GM12801 (cell line): ENCODE results near the gene KLF13.

Source experiments
- TF ChIP-seq, protein P1 (sequence below): IDR thresholded peaks from one replicate; pipeline ENCODE4 v1.5.1; 2011; ENCODE audit warnings: control low read depth; ENCODE audit not compliant: insufficient read length; ENCODE audit errors: extremely low read depth

The KLF13 gene

GRCh38 chr15:31347067-31347975 lies 20.7 kb downstream of the KLF13 start:
- TF ChIP-seq, protein P1, sequence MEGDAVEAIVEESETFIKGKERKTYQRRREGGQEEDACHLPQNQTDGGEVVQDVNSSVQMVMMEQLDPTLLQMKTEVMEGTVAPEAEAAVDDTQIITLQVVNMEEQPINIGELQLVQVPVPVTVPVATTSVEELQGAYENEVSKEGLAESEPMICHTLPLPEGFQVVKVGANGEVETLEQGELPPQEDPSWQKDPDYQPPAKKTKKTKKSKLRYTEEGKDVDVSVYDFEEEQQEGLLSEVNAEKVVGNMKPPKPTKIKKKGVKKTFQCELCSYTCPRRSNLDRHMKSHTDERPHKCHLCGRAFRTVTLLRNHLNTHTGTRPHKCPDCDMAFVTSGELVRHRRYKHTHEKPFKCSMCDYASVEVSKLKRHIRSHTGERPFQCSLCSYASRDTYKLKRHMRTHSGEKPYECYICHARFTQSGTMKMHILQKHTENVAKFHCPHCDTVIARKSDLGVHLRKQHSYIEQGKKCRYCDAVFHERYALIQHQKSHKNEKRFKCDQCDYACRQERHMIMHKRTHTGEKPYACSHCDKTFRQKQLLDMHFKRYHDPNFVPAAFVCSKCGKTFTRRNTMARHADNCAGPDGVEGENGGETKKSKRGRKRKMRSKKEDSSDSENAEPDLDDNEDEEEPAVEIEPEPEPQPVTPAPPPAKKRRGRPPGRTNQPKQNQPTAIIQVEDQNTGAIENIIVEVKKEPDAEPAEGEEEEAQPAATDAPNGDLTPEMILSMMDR, result no peak

GRCh38 chr15:31347981-31348803 lies 21.6 kb downstream of the KLF13 start:
- TF ChIP-seq, protein P1, result no peak

DNA sequence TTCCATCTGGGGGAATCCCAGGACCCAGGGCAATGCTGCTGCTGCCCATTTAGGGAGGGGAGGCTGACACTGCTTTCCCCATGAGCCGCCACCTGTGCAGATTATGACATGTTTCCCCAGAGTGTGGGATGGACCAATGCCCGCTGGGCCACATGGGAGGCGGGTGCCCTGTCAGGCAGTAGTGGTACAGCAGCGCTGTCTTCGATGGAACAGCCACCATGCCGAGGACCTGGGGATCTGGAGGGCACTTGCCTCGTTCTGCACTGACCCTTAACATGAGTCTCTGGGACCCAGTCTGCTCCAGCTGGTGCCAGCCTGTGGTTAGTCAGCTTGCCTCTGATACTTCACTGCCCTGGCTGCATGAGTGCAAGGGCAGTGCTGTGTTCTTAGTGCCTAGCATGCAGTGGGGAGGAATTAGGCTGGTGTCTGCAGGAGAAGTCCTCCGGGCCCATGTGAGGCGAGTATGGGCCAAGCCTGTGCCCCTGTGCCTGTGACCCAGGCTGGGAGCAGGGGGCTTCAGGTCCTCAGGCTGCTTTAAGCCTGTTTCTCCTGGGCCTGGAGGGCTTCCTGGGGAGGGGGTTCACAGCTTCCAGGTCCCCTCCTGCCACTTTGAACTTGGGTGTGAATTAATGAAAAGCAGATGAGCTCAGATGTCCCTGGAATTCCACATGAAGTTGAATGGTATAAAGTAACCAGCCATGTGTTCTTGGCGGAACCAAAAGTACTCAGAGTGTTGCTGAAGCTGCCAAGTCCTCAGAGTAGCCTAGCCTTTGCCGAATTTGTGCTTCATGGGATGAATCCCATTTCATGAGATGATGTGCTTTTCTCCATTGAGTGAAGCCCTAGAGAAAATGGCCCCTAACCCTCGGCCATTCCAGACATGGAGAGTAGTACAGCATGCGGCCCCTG lies 22.9 kb downstream of the KLF13 start:
- TF ChIP-seq, protein P1, result no peak

DNA sequence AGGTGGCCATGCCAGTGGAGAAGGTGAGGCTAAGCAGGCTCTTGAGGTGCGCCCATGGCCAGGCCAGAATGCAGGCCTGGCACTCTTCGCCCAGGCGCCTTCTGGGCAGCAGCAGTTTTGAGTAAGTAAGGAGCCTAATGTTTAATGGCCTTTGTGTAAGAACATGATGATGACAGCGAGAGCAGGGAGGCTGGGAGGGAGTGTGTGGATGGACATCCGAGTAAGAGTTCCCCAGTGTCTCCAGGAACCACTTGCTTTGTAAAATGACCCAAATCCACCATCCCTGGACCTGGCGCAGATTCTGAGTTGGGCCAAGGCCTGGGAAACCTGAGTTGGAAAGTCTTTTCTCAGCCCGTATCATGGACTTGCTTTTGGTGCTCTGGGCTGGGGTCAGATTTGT lies 24.1 kb downstream of the KLF13 start:
- TF ChIP-seq, protein P1, result no peak

DNA sequence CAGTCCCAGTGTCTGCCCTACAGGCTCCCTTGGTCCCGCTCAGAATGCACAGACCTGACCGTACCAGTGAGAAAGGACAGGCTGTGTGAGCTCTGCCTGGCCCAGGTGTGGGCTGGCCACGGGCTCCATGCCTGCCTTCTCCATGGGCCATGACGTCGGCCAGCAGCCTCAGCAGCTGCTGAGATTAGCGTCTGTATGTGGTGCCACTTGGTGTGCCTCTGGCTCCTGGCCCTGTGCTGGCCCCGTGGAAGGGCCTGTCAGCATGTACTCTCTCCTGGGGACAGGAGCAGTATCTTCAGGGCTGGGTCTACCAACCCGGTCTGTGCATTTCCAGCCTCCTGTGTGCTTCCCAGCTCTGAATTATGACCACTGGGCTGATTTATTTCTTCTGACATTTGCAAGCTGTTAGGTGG lies 25.7 kb downstream of the KLF13 start:
- TF ChIP-seq, protein P1, result no peak

GRCh38 chr15:31352911-31353811 lies 26.5 kb downstream of the KLF13 start:
- TF ChIP-seq, protein P1, result no peak
